ENCODE data around the gene CSRNP3. TPM values are rescaled to one million over a fixed set of nuclear protein-coding genes. Genes with fewer than 3 reads are reported as not detected.

Gene CSRNP3
- total and polyA plus RNA-seq, 2 donors (not counting 1 experiment from before 2014, with no cell fraction given) = not detected

GRCh38 chr2:165718610-165719210 is 249.2 kb downstream of the CSRNP3 start:
- DNase-seq = no peak
- no peak overlapping the region for H3K4me3 Mint-ChIP-seq
- WGBS (ENCODE audit: insufficient coverage) = no CpG with 5 or more reads among the region's 1 CpG
- Histone ChIP-seq H3K4me3 (ENCODE audit: control extremely low read depth in 1 of 5, extremely low read depth in 1 of 5, insufficient read depth in 1 of 5, low read depth in 2 of 5, low read length in 4 of 5) (no peak overlapping the region), H2AFZ (ENCODE audit: insufficient read depth, low read depth, low read length, poor library complexity, severe bottlenecking) (no peak overlapping the region), H3K4me2 (replicated peaks; ENCODE audit: low read depth, low read length, poor library complexity, severe bottlenecking) (no peak overlapping the region), H3K27me3 (replicated peaks in 1 of 4; ENCODE audit: control extremely low read depth in 1 of 4, control insufficient read depth in 3 of 4, insufficient read depth in 4 of 4, low read length in 3 of 4) (no peaks in the 10 kb centered on the region), H3K9ac (ENCODE audit: low read length) (no peak overlapping the region), H4K20me1 (ENCODE audit: control insufficient read depth, insufficient read depth, low read length, poor library complexity, severe bottlenecking) (no peaks in the 10 kb centered on the region), H3K79me2 (ENCODE audit: control insufficient read depth, insufficient read depth, low read length) (no peaks in the 10 kb centered on the region), H3K36me3 (replicated peaks in 1 of 2; ENCODE audit: control extremely low read depth in 1 of 2, control insufficient read depth in 1 of 2, extremely low read depth in 1 of 2, insufficient read depth in 2 of 2, low read length in 1 of 2) (no peaks in the 10 kb centered on the region), H3K27ac (ENCODE audit: low read length in 2 of 2) (no peak overlapping the region), H3K4me1 (ENCODE audit: control insufficient read depth in 2 of 2, insufficient read depth in 2 of 2, low read length in 2 of 2) (no peaks in the 10 kb centered on the region), H3K9me3 (ENCODE audit: control extremely low read depth in 1 of 3, control insufficient read depth in 2 of 3, insufficient read depth in 1 of 3, low read length in 2 of 3) (no peaks in the 10 kb centered on the region)
- H3K4me1 Mint-ChIP-seq = no peaks in the 10 kb centered on the region
- H3K27me3 Mint-ChIP-seq = peaks cover 6% of the 10 kb centered on the region
- ChIA-PET CTCF (no interaction called here), POLR2A (no interaction called here)
- no peaks in the 10 kb centered on the region for H3K9me3 Mint-ChIP-seq (ENCODE audit: insufficient read depth)
- ATAC-seq (ENCODE audit: low read depth) = no peak
- no peak overlapping the region for H3K27ac Mint-ChIP-seq
- TF ChIP-seq CTCF (IDR thresholded peaks at IDR 0.05) (no peak), EZH2 (IDR thresholded peaks at IDR 0.05; ENCODE audit: borderline replicate concordance, insufficient read depth, low read depth, low read length, poor library complexity, severe bottlenecking) (no peak)
- intact Hi-C loops (cut with micrococcal nuclease) = no loop called here

- intact Hi-C loops (cut with micrococcal nuclease) = no loop called here
Observed at GRCh38 chr2:165720511-165720910, 251.0 kb downstream of the CSRNP3 start.

More at GRCh38 chr2:165720511-165720910, 251.0 kb downstream of the CSRNP3 start:
- peaks cover 6% of the 10 kb centered on the region for H3K27me3 Mint-ChIP-seq
- TF ChIP-seq CTCF (IDR thresholded peaks at IDR 0.05) = no peak
- TF ChIP-seq EZH2 (IDR thresholded peaks at IDR 0.05; ENCODE audit: borderline replicate concordance, insufficient read depth, low read depth, low read length, poor library complexity, severe bottlenecking) = no peak
- DNase-seq (no peak), ATAC-seq (ENCODE audit: low read depth) (no peak)
- no peaks in the 10 kb centered on the region for H3K79me2 ChIP-seq (ENCODE audit: control insufficient read depth, insufficient read depth, low read length)
- ChIA-PET POLR2A (no interaction called here), CTCF (no interaction called here)
- H3K9me3 ChIP-seq (ENCODE audit: control extremely low read depth in 1 of 3, control insufficient read depth in 2 of 3, insufficient read depth in 1 of 3, low read length in 2 of 3) = no peaks in the 10 kb centered on the region
- H3K4me3 ChIP-seq (ENCODE audit: control extremely low read depth in 1 of 5, extremely low read depth in 1 of 5, insufficient read depth in 1 of 5, low read depth in 2 of 5, low read length in 4 of 5) = no peak overlapping the region
- no peak overlapping the region for H3K27ac ChIP-seq (ENCODE audit: low read length in 2 of 2)
- no peak overlapping the region for H3K27ac Mint-ChIP-seq
- no peaks in the 10 kb centered on the region for H4K20me1 ChIP-seq (ENCODE audit: control insufficient read depth, insufficient read depth, low read length, poor library complexity, severe bottlenecking)
- H3K9me3 Mint-ChIP-seq (ENCODE audit: insufficient read depth) = no peaks in the 10 kb centered on the region
- no peaks in the 10 kb centered on the region for H3K4me1 Mint-ChIP-seq
- H3K27me3 ChIP-seq (replicated peaks in 1 of 4; ENCODE audit: control extremely low read depth in 1 of 4, control insufficient read depth in 3 of 4, insufficient read depth in 4 of 4, low read length in 3 of 4) = no peaks in the 10 kb centered on the region
- no peak overlapping the region for H2AFZ ChIP-seq (ENCODE audit: insufficient read depth, low read depth, low read length, poor library complexity, severe bottlenecking)
- no peaks in the 10 kb centered on the region for H3K36me3 ChIP-seq (replicated peaks in 1 of 2; ENCODE audit: control extremely low read depth in 1 of 2, control insufficient read depth in 1 of 2, extremely low read depth in 1 of 2, insufficient read depth in 2 of 2, low read length in 1 of 2)
- no peak overlapping the region for H3K9ac ChIP-seq (ENCODE audit: low read length)
- H3K4me3 Mint-ChIP-seq = no peak overlapping the region
- no peaks in the 10 kb centered on the region for H3K4me1 ChIP-seq (ENCODE audit: control insufficient read depth in 2 of 2, insufficient read depth in 2 of 2, low read length in 2 of 2)
- no peak overlapping the region for H3K4me2 ChIP-seq (replicated peaks; ENCODE audit: low read depth, low read length, poor library complexity, severe bottlenecking)
